ENCODE measurements around the gene HADHB. TPM values are rescaled to one million over a fixed set of nuclear protein-coding genes. Genes with fewer than 3 reads are reported as not detected.

Gene HADHB
- 91.4 and 118 TPM in 2 replicates for total RNA-seq

GRCh38 chr2:26244309-26245230 is at the start of gene HADHB, which contains the start of gene HADHA:
TSS of gene HADHB (plus strand) at chr2:26244939. CDS start at chr2:26254255, 9,316 bp downstream.
TSS of gene HADHA (minus strand) at chr2:26244632. CDS start at chr2:26244596, 36 bp downstream.

Other genes starting within 250 kb of the HADHB start
- gene RAB10, start 210.9 kb upstream of the HADHB start, total RNA-seq, result 112 and 141 TPM in 2 replicates
- gene GAREM2, start 71.9 kb upstream of the HADHB start, total RNA-seq, result 0.63 and 1.0 TPM in 2 replicates
- 153 and 187 TPM in 2 replicates for gene HADHA, start 307 bp upstream of the HADHB start, total RNA-seq
- gene SELENOI, start 101.2 kb downstream of the HADHB start, total RNA-seq, result 13.5 and 14.0 TPM in 2 replicates
- gene ADGRF3, start 101.8 kb downstream of the HADHB start, total RNA-seq, result under 0.01 TPM in 1 of 2 replicates, not detected in the other
- 0.27 TPM in 1 of 2 replicates, not detected in the other for gene DRC1, start 157.0 kb downstream of the HADHB start, total RNA-seq
- 0.09 TPM in 2 replicates for gene OTOF, start 233.2 kb downstream of the HADHB start, total RNA-seq

All from endothelial cell of coronary artery (primary cell).